GM12878 (cell line): ENCODE measurements around the gene C1QTNF3. TPM values are rescaled to one million over a fixed set of nuclear protein-coding genes. Genes with fewer than 3 reads are reported as not detected.

Experiments used
- ATAC-seq: fragments of 200-7000 bp; cut with Tn5 transposase; 3 replicates; pipeline ENCODE4 v1.9.1; 2020; ENCODE audit warnings: mild to moderate bottlenecking, moderate library complexity
- BruUV-seq: library from RNA; stranded (reverse); fragments of 400-500 nt; replicated peaks from 2 replicates; lab custom pipeline; 2021; lab: Mats Ljungman, UMichigan
- CTCF ChIA-PET: fragments of 300-600 bp; sonication (Branson Sonifier 250); formaldehyde crosslinking; extraction: SDS; loops from one replicate; lab custom pipeline; 2021; ENCODE audit warnings: inconsistent platforms; lab: Yijun Ruan, JAX
- POLR2A ChIA-PET: fragments of 350-600 bp; formaldehyde crosslinking; extraction: SDS; loops from one replicate; lab custom pipeline; 2021; ENCODE audit warnings: inconsistent platforms; lab: Charles Lee
- RAD21 ChIA-PET: fragments of 300-600 bp; sonication (Branson Sonifier 250); formaldehyde crosslinking; loops from one replicate; lab custom pipeline; 2023; ENCODE audit warnings: antibody characterized with exemption; ENCODE audit not compliant: unreplicated experiment; lab: Charles Lee
- SMC1A ChIA-PET: fragments of 300-600 bp; sonication (Branson Sonifier 250); formaldehyde crosslinking; loops from one replicate; lab custom pipeline; 2023; ENCODE audit not compliant: unreplicated experiment, uncharacterized antibody; lab: Charles Lee
- DNase-seq: peaks from one replicate; pipeline ENCODE4 v3.0.0-alpha.2; 2011; ENCODE audit warnings: low read depth, low spot score
- FAIRE-seq: peaks from 3 replicates; lab custom pipeline; 2011; peaks lifted over from hg19 to GRCh38; lab: Jason Lieb, UNC
- H2AFZ ChIP-seq: 2 replicates; pipeline ENCODE4 v1.6.0; 2011; ENCODE audit warnings: low read depth, low read length, control low read depth; ENCODE audit not compliant: control insufficient read depth
- H3K27ac ChIP-seq: 2 replicates; pipeline ENCODE4 v1.5.1; 2011; ENCODE audit warnings: control low read depth; ENCODE audit not compliant: control insufficient read depth, insufficient read depth
- H3K27me3 ChIP-seq, 2 experiments: replicated peaks in 1 of 2; 2 replicates each; pipeline versions ENCODE4 v1.6.0 to v1.6.1; 2011; ENCODE audit warnings: low read length in 1 of 2; ENCODE audit not compliant: control insufficient read depth in 2 of 2, insufficient read depth in 2 of 2
- H3K36me3 ChIP-seq, 2 experiments: 2 replicates each; pipeline ENCODE4 v1.5.1; 2011; ENCODE audit warnings: low read length in 1 of 2; ENCODE audit not compliant: control insufficient read depth in 2 of 2, insufficient read depth in 2 of 2
- H3K4me1 ChIP-seq: 2 replicates; pipeline ENCODE4 v1.6.1; 2011; ENCODE audit warnings: mild to moderate bottlenecking, low read length, moderate library complexity, mixed read lengths; ENCODE audit not compliant: control insufficient read depth, insufficient read depth
- H3K4me2 ChIP-seq: 2 replicates; pipeline ENCODE4 v1.6.0; 2011; ENCODE audit warnings: control low read depth; ENCODE audit not compliant: control insufficient read depth, insufficient read depth
- H3K4me3 ChIP-seq: fragments of 200-600 bp; sonication (generic); 2 replicates; pipeline ENCODE4 v1.5.1; 2016
- H3K79me2 ChIP-seq: 2 replicates; pipeline ENCODE4 v1.6.0; 2011; ENCODE audit warnings: low read length; ENCODE audit not compliant: control insufficient read depth, insufficient read depth
- H3K9ac ChIP-seq: 2 replicates; pipeline ENCODE4 v1.8.0; 2011; ENCODE audit warnings: low read length, control low read depth, mixed read lengths; ENCODE audit not compliant: control insufficient read depth, insufficient read depth
- H3K9me3 ChIP-seq: replicated peaks from 3 replicates; pipeline ENCODE4 v1.5.1; 2011; ENCODE audit warnings: mild to moderate bottlenecking, low read length; ENCODE audit not compliant: control insufficient read depth, insufficient read depth
- H4K20me1 ChIP-seq: 2 replicates; pipeline ENCODE4 v1.6.0; 2011; ENCODE audit not compliant: control insufficient read depth, insufficient read depth
- ESRRA ChIP-seq: IDR thresholded peaks from 2 replicates; pipeline ENCODE4 v1.6.1; 2012; ENCODE audit warnings: mild to moderate bottlenecking, low read length, improper control_type of control experiment
- HDAC6 ChIP-seq: fragments of 200-600 bp; sonication (generic); IDR thresholded peaks from one replicate; pipeline ENCODE4 v1.8.0; 2017; ENCODE audit warnings: antibody characterized with exemption; ENCODE audit not compliant: unreplicated experiment
- IKZF2 ChIP-seq, 2 experiments: fragments of 450-650 bp; IDR thresholded peaks; 2 replicates each; pipeline ENCODE4 v1.6.1; 2017; ENCODE audit warnings: mild to moderate bottlenecking in 2 of 2, moderate library complexity in 2 of 2
- KLF5 ChIP-seq: fragments of 450-650 bp; IDR thresholded peaks from 2 replicates; pipeline ENCODE4 v1.6.1; 2014; ENCODE audit warnings: mild to moderate bottlenecking; ENCODE audit not compliant: partially characterized antibody
- MEF2A ChIP-seq: IDR thresholded peaks from 2 replicates; pipeline ENCODE4 v1.6.1; 2011; ENCODE audit warnings: low read depth, mild to moderate bottlenecking, low read length, moderate library complexity; ENCODE audit not compliant: insufficient read depth
- PKNOX1 ChIP-seq: fragments of 450-650 bp; IDR thresholded peaks from 2 replicates; pipeline ENCODE4 v1.6.1; 2016; ENCODE audit warnings: mild to moderate bottlenecking
- POLR2A ChIP-seq: IDR thresholded peaks from 2 replicates; pipeline ENCODE4 v1.6.1; 2011; ENCODE audit warnings: low read depth, mild to moderate bottlenecking, low read length
- RCOR1 ChIP-seq: conservative IDR thresholded peaks from 2 replicates; pipeline ENCODE4 v1.6.1; 2012; ENCODE audit warnings: low read depth, low read length, improper control_type of control experiment
- SMAD1 ChIP-seq: fragments of 450-650 bp; IDR thresholded peaks from 2 replicates; pipeline ENCODE4 v1.6.1; 2018; ENCODE audit warnings: mild to moderate bottlenecking, low read depth; ENCODE audit not compliant: partially characterized antibody
- SP1 ChIP-seq: IDR thresholded peaks from one replicate; pipeline ENCODE4 v1.6.1; 2011; ENCODE audit warnings: low read depth, low read length
- SPI1 ChIP-seq: IDR thresholded peaks from 2 replicates; pipeline ENCODE4 v1.6.1; 2011; ENCODE audit warnings: low read depth, mild to moderate bottlenecking, low read length, moderate library complexity, borderline replicate concordance; ENCODE audit not compliant: insufficient read depth
- TAF1 ChIP-seq: IDR thresholded peaks from 2 replicates; pipeline ENCODE4 v1.6.1; 2011; ENCODE audit warnings: mild to moderate bottlenecking, low read depth, low read length, borderline replicate concordance
- TCF7 ChIP-seq: IDR thresholded peaks from 2 replicates; pipeline ENCODE4 v1.6.1; 2014; ENCODE audit warnings: antibody characterized with exemption, borderline replicate concordance
- USF2 ChIP-seq: IDR thresholded peaks from 2 replicates; pipeline ENCODE4 v1.6.1; 2011; ENCODE audit warnings: low read depth, low read length, improper control_type of control experiment, borderline replicate concordance
- ZBTB11 ChIP-seq: fragments of 450-650 bp; formaldehyde crosslinking; IDR thresholded peaks from 2 replicates; pipeline ENCODE4 v1.5.0; 2022; ENCODE audit warnings: mild to moderate bottlenecking, missing genetic modification characterization
- ZNF384 ChIP-seq: IDR thresholded peaks from 2 replicates; pipeline ENCODE4 v1.6.1; 2012; ENCODE audit warnings: low read depth, mild to moderate bottlenecking, low read length, improper control_type of control experiment, borderline replicate concordance
- WGBS: methylation state at CpG from one replicate; pipeline ENCODE4 v1.1.6; 2016; ENCODE audit warnings: low lambda C conversion rate; ENCODE audit not compliant: insufficient replicate concordance, insufficient coverage; ENCODE audit errors: missing lambda C conversion rate; 5-methylcytosine and 5-hydroxymethylcytosine counted together
- in situ Hi-C: fragments of 300-500 bp; cut with MboI; formaldehyde crosslinking; loops from 9 replicates; pipeline ENCODE4 v1.14.3; 2018; ENCODE audit warnings: mixed read lengths
- intact Hi-C: fragments of 100-400 bp; cut with micrococcal nuclease; formaldehyde crosslinking; loops from one replicate; pipeline ENCODE4 v1.14.2; 2022; ENCODE audit not compliant: unreplicated experiment
- polyA plus RNA-seq, 11 experiments: library from polyadenylated mRNA; depleted of rRNA in 4 of 11; unstranded in 6 of 11; stranded (reverse) in 5 of 11; fragments of >200 nt; fragmentation: Nextera tagmentation in 4 of 11; fragmentation: Illumina TruSeq in 1 of 11; extraction: Ambion mirVana in 4 of 11; extraction: Trizol in 1 of 11; gene quantifications; 1 replicate in 1 of 11; 2 replicates in 10 of 11; pipeline versions ENCODE4 v1.2.1 to v1.2.3, GENCODE V29; 2011 to 2016; ENCODE audit warnings: inconsistent platforms in 2 of 11, missing spikeins in 2 of 11, low read depth in 1 of 11
- total RNA-seq, 4 experiments: library from RNA; depleted of rRNA in 3 of 4; stranded (reverse); fragments of >200 nt in 3 of 4; fragmentation: Illumina TruSeq in 1 of 4; extraction: Trizol in 1 of 4; gene quantifications; 2 replicates each; pipeline versions ENCODE4 v1.2.1 to v1.2.3, GENCODE V29; 2013 to 2021

C1QTNF3 gene
- total and polyA plus RNA-seq, 10 of the 15 experiments (the other 5 are each of a cell fraction or from before 2014, with no cell fraction given), result 0.39 to 6.3 (median 1.3) TPM

GRCh38 chr5:33980030-33980429 is 63.0 kb downstream of the C1QTNF3 start:
- Histone ChIP-seq H3K27ac (no peak overlapping the region), H3K36me3 (no peaks in the 10 kb centered on the region), H2AFZ (no peak overlapping the region), H3K4me3 (no peak overlapping the region), H3K4me2 (no peak overlapping the region), H3K4me1 (no peaks in the 10 kb centered on the region), H3K79me2 (no peaks in the 10 kb centered on the region), H3K27me3 (no peaks in the 10 kb centered on the region), H3K9ac (no peak overlapping the region), H4K20me1 (no peaks in the 10 kb centered on the region), H3K9me3 (no peaks in the 10 kb centered on the region)
- FAIRE-seq, result no peak
- ChIA-PET POLR2A (no interaction called here), SMC1A (interaction anchor here (1.4 kb wide), 1 partner anchor 18 kb away, joined by 3 read pairs; no protein-coding TSS in a partner anchor), RAD21 (no interaction called here), CTCF (interaction anchor here (0.8 to 3.1 kb wide), 2 partner anchors 10 to 17 kb away, joined by 3 to 12 read pairs; no protein-coding TSS in a partner anchor)
- TF ChIP-seq ZNF384, result no peak
- no peak for TF ChIP-seq KLF5
- TF ChIP-seq PKNOX1, result no peak
- TF ChIP-seq IKZF2 (IDR thresholded peaks at IDR 0.05), result no peak
- no peak for TF ChIP-seq USF2
- TF ChIP-seq RCOR1, result no peak
- no peak for TF ChIP-seq SMAD1
- TF ChIP-seq POLR2A, result no peak
- no peak for TF ChIP-seq HDAC6
- TF ChIP-seq ZBTB11 (CRISPR knock-in tag), result no peak
- TF ChIP-seq TAF1, result no peak
- no peak for TF ChIP-seq SP1
- TF ChIP-seq SPI1, result no peak
- no peak for TF ChIP-seq ESRRA
- TF ChIP-seq MEF2A, result no peak
- TF ChIP-seq TCF7, result no peak
- WGBS, result 67% methylated on average over 3 of the region's 3 CpGs
- intact Hi-C loops, result no loop called here
- no peak for ATAC-seq
- in situ Hi-C loops, result no loop called here
- DNase-seq, result no peak
- no TSS peak for BruUV-seq
